T-helper 1 cell (primary cell): ENCODE measurements around the gene MPP3.
"Not testable (repeated sequence)": the region's sequence is repeated elsewhere in the genome, so short reads cannot be mapped to it uniquely, and the experiment has no call there.

Source experiments
- DNase-seq, 5 donors: peaks; one replicate each; pipeline ENCODE4 v3.0.0-alpha.2; 2012 to 2020
- total RNA-seq, 4 donors: gene quantifications; one replicate each; lab custom pipeline; 2026; lab: John Stamatoyannopoulos, UW

The MPP3 gene, protein sequence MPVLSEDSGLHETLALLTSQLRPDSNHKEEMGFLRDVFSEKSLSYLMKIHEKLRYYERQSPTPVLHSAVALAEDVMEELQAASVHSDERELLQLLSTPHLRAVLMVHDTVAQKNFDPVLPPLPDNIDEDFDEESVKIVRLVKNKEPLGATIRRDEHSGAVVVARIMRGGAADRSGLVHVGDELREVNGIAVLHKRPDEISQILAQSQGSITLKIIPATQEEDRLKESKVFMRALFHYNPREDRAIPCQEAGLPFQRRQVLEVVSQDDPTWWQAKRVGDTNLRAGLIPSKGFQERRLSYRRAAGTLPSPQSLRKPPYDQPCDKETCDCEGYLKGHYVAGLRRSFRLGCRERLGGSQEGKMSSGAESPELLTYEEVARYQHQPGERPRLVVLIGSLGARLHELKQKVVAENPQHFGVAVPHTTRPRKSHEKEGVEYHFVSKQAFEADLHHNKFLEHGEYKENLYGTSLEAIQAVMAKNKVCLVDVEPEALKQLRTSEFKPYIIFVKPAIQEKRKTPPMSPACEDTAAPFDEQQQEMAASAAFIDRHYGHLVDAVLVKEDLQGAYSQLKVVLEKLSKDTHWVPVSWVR
- 0.23 to 1.5 (median 0.63) reads per million in 4 donors for total RNA-seq

DNA sequence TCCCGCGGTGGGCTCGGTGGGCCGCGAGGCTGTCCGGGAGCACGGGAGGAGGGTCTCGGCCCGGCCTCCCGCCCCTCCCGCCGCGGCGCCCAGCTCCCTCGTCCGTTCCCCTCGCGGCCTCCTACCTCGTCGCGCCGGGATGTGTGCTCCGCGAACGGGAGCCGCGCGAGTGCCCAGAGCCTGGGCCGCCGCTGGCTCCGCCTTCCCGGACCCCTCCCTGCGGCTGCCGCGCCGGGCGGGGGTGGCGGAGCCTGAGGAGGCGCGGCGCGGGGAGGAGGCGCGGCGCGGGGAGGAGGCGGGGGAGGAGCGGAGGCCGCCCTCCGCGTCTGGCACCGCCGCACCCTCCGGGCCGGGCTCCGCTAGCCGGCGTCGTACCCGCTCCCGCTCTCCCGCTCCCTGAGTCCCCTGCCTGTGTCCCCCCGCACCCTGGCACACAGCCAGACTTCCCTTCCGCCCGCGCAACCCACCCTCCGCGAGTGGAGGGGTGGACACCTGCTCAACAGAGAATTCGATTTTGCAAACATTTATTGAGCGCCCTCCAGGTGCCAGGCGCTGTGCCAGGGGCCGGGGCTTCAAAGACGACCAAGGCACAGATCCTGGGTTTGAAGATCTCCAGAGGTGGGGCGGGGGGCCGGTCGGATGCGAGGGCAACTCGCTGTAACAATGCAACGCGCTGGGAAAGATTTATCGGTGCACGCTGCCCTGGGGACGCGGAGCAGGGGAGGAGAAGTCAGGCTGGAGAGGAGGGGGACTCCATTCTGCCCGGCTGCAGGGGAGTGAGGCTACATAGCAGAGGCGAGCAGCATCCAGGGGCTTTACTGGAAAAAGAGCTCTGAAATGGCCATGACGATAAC lies at the start of gene MPP3:
Gene MPP3 (minus strand): TSS at position 171 of the 854 bp plus-strand sequence. CDS start 1,240 bp downstream, outside the sequence.
- peak; percentile 21 to 58 (median 32) for DNase-seq

DNA sequence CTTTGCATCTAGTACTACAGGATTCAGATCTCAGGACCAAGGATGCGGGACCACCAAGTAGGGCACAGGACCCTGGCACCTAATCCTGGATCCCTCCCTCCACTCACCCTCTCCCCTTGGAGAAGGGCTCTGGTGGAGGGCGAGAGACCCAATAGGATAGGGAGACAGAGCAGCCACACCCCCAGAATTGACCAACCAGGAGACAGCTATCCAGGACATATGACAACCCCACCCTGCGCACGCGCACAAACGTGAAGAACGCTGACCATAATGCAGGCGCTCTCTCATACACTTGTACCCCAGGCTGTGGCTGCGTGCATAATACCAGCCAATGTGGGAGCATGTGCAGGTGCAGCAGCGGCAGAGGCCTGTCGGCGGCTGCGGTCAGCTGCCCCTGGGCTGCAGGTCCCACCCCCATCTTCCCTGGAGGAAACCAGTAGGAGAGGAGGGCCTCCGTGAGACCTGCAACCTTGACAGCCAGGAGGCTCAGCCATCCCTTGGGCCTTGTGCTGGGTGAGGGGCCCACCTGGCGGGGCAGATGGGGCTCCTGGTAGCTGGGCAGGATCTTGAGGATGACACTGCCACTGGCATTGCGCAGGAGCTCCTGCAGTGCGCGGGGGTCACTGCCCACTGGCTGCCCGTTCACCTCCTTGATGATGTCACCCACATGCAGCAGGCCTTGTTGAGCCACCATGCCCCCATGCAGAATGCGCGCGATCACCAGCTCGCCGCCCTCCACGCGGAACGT lies 49.0 kb upstream of the MPP3 start:
- no peak for DNase-seq

DNA sequence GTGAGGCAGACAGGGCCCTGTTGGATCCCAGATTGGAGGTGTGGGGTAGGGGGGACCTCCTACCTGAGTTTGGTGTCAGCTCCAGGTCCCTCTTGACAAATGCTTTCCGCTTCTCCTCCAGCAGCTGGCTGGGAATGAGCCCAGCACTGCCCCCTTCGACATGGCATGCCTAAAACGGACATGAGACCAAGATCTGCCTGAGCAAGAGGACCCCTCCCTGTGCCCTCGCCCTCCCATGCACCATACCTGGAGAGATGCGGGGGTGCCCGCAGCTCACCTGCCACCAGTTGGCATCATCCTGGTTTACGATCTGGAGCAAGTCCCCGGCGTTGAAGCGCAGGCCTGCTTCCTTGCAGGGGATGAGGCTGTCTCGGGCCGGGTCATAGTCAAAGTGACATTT lies 48.2 kb upstream of the MPP3 start:
- no peak for DNase-seq

GRCh38 chr17:43880420-43880991 lies 47.6 kb upstream of the MPP3 start:
- peak in 2 of 5 donors; percentile 33 to 38 for DNase-seq

GRCh38 chr17:43879723-43880419 lies 46.9 kb upstream of the MPP3 start:
- DNase-seq = no peak

GRCh38 chr17:43878260-43879175 lies 45.6 kb upstream of the MPP3 start:
- peak; percentile 34 to 56 (median 39) for DNase-seq

GRCh38 chr17:43877451-43878155 lies 44.7 kb upstream of the MPP3 start:
- no peak for DNase-seq

GRCh38 chr17:43877031-43877430 lies 44.1 kb upstream of the MPP3 start:
- no peak for DNase-seq

DNA sequence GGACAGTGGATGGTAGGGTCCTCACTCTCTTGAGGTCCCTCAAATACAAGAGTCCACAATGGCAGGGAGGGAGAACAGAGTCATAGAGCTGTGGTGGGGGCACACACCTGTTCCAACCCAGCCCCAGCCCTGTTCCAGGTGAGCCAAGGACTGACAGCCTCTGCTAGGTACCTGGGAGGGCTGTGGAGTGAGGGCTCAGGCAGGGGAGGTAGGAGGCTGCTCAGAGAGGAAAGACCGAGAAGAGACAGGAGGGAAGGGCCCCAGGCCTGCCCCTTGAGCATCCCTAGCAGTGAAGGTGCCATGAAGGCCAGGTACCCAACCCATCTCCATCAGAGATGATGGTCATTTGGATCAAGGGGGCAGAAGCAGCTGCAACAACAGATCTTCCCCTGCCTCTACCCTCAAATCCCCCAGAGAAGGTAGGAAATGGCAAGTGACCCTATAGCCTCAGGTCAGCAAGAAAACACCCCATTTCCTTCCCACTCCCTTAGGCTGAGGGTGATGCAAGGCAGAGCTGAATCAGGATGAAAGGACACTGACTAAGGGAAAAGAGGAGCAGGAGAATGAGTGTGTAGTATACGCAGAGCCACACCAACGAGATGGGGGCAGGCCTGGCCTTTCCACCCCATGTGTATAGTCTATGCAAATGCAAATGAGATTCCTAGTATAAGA lies 42.7 kb upstream of the MPP3 start:
- no peak for DNase-seq

DNA sequence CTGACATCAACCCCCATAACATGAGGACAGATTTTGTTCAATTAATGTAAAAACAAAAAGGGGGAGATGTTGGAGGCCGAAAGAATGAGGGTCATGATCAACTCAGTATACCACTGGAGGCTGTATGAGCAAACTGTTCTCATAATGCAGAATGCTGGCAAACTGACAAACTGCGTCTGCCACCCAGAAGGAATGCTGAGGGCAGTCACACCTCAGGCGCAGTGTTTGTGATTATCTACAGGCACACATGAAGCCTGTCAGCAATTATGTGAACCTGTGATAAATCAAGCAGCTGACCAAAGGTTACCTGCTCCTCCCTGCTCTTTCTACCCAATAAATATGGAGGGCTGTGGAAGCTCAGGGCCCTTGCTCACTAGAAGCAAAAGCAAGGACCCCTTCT lies 41.3 kb upstream of the MPP3 start:
- DNase-seq = no peak

DNA sequence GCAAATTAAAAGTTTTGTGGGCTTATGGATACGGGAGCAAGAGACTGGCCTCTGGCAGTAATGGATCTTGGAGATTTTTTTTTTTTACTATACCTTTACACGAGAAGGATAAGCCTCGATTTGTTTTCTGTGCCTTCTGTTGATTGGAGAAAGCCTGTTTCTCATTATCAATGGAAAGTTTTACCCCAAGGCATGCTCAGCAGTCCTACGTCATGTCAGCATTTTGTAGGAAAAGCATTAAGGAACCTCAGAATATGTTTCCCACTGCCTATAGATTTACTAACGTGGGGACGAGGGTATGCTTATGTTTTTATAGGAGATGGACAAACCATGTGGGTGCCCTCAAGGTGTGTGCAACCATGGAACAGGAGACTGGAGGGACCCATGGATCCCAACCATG lies 40.9 kb upstream of the MPP3 start:
- DNase-seq = no peak

DNA sequence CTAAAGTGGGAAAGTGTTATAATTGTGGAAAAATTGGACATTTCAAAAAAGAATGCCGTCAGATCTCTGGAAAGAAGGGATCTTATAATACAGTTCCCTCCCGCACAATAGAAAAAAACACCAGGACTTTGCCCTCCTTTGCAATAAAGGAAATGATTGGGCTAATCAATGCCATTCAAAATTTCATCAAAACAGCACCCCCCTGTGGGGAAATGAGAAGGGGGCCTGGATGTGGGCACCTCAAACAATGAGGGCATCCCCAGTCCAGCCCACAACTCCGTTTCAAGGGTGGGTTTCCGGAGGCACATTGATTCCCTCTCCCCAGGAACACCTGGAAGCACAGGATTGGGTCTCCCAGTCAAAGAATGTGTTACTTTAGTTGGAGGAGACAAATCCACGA lies 40.1 kb upstream of the MPP3 start:
- DNase-seq = no peak

- no peak for DNase-seq
Measured at GRCh38 chr17:43871946-43872690, 39.2 kb upstream of the MPP3 start.

DNA sequence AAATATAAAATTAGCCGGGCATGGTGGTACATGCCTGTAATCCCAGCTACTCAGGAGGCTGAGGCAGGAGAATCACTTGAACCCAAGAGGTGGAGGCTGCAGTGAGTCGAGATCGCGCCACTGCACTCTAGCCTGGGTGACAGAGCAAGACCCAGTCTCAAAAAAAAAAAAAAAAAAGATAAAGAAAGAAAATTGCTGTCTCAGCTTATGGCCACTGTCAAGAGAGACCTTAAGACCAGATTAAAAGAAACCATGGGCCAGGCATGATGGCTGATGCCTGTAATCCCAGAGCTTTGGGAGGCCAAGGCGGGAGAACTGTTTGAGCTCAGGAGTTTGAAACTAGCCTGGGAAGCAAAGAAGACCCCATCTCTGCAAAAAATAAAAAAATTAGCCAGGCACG lies 36.1 kb upstream of the MPP3 start:
- DNase-seq = not testable (repeated sequence)

DNA sequence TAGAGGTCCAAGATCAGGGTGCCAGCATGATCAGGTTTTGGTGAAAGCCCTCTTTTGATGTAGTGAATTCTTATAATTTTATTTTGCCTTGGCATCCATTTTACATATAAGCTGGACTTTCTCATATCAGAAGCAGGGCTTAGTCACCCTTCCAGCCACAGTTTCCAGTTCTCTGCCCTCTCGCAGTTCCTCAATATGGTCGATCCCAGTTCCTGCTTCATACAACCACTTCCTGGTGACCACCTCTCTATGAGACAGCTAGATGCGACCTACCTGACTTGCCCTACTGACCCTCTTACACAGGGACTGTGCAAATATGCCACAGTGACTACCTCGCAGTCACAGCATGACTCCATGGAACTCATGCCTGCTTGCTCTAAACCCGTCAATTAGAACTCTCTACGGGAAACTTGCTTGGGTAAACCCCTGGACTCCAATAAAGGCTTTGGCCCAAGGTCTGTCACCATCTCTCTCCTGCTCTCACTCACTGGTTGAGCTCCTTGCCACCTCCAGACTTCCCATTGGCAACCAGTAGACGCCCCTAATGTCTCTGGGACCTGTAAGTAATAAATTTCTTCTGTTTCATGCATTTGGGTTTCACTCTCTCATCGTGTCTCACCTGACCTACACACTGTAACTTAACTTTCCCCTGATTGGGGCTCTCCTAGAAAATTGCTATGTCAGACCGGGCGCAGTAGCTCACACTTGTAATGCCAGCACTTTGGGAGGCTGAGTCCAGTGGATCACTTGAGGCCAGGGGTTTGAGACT lies 35.5 kb upstream of the MPP3 start:
- no peak for DNase-seq

DNA sequence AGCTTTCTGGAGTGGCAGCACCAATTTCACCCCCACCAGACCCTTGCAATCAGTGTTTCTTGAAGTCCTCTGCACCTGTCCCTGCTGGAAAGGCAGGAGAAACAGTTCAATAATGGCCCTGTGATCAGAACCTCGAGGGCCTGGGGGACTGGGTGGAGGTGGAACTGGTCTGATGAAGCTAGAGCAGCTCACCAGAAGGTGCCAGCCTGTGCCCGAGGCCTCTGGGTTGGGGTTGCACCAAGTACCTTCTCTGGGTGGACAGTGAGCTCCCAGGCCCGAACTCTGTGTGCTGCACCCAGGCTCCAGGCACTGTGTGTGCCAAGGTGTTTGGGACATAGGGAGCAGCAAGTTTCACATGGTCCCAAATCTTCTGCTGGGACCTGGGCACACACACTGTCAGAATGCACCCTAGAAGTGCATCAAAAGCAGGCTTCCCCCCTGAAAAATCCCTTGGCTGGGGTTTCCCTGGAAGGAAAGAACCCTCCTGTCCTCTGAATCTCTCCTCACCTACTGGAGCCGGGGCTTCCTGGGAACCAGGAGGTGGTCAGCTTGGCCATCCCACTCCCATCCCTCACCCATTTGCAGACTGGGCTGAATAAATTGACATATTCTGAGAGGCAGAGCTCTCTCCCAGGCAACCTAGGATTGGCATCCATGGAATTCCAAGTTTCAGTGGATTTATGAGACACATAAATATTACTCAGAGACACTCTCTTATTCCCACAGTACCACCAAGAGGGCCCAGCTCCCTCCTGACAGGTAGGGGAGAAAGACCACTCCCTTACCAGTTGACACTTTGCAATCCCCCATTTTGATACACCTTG lies 31.4 kb upstream of the MPP3 start:
- DNase-seq = no peak

DNA sequence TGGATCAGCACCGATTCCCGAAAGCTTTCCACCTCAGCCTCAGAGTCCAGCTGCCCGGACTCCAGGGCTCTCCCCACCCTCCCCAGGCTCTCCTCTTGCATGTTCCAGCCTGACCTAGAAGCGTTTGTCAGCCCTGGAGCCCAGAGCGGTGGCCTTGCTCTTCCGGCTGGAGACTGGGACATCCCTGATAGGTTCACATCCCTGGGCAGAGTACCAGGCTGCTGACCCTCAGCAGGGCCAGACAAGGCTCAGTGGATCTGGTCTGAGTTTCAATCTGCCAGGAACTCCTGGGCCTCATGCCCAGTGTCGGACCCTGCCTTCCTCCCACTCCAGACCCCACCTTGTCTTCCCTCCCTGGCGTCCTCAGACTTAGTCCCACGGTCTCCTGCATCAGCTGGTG lies 29.0 kb upstream of the MPP3 start:
- DNase-seq = no peak
